Mucosa of rectum (tissue), 2 donors: ENCODE data around the gene ADAMTS10.

Source experiments
- H3K27ac ChIP-seq, 2 donors: one replicate each; pipeline ENCODE4 v1.7.0; 2013; ENCODE audit warnings: inconsistent platforms in 2 of 2, low read depth in 2 of 2, low read length in 2 of 2
- H3K27me3 ChIP-seq, 2 donors: one replicate each; pipeline ENCODE4 v1.7.0; 2013; ENCODE audit warnings: low read length in 2 of 2; ENCODE audit not compliant: control insufficient read depth in 2 of 2, insufficient read depth in 2 of 2
- H3K36me3 ChIP-seq, 2 donors: one replicate each; pipeline ENCODE4 v1.7.0; 2013; ENCODE audit warnings: low read length in 2 of 2; ENCODE audit not compliant: control insufficient read depth in 2 of 2, insufficient read depth in 2 of 2
- H3K4me1 ChIP-seq, 2 donors: one replicate each; pipeline ENCODE4 v1.7.0; 2013; ENCODE audit warnings: low read length in 2 of 2, mild to moderate bottlenecking in 1 of 2; ENCODE audit not compliant: control insufficient read depth in 2 of 2, insufficient read depth in 2 of 2
- H3K4me3 ChIP-seq, 2 donors: one replicate each; pipeline ENCODE4 v1.7.0; 2013; ENCODE audit warnings: low read length in 2 of 2
- H3K9ac ChIP-seq, 2 donors: one replicate each; pipeline ENCODE4 v1.7.0; 2013; ENCODE audit warnings: low read length in 2 of 2, low read depth in 1 of 2, mild to moderate bottlenecking in 1 of 2
- H3K9me3 ChIP-seq, 2 donors: one replicate each; pipeline ENCODE4 v1.7.0; 2013; ENCODE audit warnings: low read length in 2 of 2; ENCODE audit not compliant: control insufficient read depth in 2 of 2
- donor health status: healthy.
- donor health status: Normal muscosa, but diverticular disease.

Gene ADAMTS10

DNA sequence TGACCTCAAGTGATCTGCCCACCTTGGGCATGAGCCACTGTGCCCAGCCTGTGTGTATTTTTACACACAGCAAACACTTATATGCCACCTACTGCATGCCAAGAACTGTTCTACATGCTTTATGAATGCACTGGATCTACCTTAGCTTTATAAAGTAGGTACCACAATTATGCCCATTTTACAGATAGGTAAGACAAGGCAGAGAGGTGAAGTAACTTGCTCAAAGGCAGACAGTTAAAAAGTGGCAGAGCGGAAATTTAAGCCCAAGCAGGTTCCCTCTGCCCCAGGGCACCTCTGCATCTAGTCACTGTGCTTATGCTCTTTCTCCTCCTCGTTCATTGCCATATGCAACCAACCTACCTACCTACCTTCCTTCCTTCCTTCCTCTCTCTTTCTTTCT is 10.5 kb downstream of the ADAMTS10 start:
- Histone ChIP-seq H3K9ac (no peak overlapping the region), H3K27me3 (no peaks in the 10 kb centered on the region), H3K4me3 (no peak overlapping the region), H3K27ac (no peak overlapping the region), H3K9me3 (no peaks in the 10 kb centered on the region), H3K4me1 (no peaks in the 10 kb centered on the region), H3K36me3 (peaks cover 3 to 7% of the 10 kb centered on the region in 2 donors)

DNA sequence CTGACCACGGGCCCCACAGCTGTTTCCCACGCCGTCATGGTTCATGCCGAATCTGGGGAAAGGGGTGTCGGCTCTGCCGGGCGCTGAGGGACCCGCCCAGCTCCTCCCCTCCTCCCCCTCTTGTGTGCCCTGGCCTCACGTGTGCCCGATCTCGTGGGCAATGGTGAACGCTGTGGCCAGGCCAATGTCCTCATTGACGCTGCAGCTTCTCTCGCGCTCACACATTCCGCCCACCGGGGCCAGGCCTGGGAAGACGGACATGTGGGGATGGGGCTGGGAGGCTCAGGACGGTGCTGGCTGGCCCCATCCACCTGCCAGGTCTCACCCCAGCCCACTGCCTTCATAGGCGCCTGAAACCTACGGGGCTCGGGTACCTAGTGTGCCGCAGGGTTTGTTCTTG is 14.3 kb downstream of the ADAMTS10 start:
- Histone ChIP-seq H3K9me3 (peaks cover 4 to 5% of the 10 kb centered on the region in 2 donors), H3K4me3 (no peak overlapping the region), H3K36me3 (peaks cover 0 to 3% of the 10 kb centered on the region in 2 donors), H3K27me3 (no peaks in the 10 kb centered on the region), H3K27ac (no peak overlapping the region), H3K9ac (no peak overlapping the region), H3K4me1 (peaks cover 4 to 6% of the 10 kb centered on the region in 2 donors)

DNA sequence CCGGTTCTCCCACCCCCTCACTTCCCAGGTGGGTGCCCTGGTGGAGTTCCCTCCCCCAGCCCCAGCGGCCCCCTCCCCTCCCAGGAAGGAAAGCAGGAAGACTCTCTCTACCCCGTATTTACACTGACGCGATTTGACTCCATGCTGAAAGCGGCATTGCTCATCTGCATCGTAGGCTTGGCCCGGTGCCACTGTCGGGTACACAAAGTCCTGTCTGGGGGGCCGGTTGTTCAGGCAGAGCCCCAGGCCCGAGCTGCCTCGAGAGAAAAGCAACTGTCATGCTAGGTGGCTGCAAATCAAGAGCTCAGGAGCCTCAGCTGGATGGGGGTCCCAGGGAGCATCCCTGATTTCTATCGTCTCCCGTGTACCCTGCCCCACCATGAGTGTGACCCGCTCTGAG is 14.9 kb downstream of the ADAMTS10 start:
- H3K27me3 ChIP-seq, result no peaks in the 10 kb centered on the region
- peaks cover 4 to 6% of the 10 kb centered on the region in 2 donors for H3K4me1 ChIP-seq
- H3K4me3 ChIP-seq, result no peak overlapping the region
- no peak overlapping the region for H3K9ac ChIP-seq
- H3K36me3 ChIP-seq, result peaks cover 0 to 3% of the 10 kb centered on the region in 2 donors
- H3K9me3 ChIP-seq, result peaks cover 4 to 5% of the 10 kb centered on the region in 2 donors
- no peak overlapping the region for H3K27ac ChIP-seq

DNA sequence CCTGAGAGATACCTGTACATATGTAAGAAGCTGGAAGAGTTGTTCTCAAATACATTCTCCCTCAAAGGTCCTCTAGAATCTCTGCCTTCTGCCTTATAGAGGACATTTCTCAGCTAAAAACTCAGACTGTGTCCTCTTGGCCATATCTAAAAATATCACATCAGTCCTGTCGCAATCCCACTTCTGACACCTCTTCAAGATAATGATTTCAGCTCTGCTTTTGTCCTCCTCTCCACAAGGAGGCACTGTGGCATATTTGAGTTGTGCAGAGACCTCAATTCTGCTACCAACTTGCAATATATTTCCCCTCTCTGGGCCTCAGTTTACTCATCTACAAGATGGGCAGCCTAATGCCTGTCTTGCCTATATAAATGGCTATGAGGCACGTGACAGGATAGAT is 16.6 kb downstream of the ADAMTS10 start:
- peaks cover 0 to 3% of the 10 kb centered on the region in 2 donors for H3K36me3 ChIP-seq
- H3K27me3 ChIP-seq, result no peaks in the 10 kb centered on the region
- no peak overlapping the region for H3K9ac ChIP-seq
- peaks cover 4 to 6% of the 10 kb centered on the region in 2 donors for H3K4me1 ChIP-seq
- no peak overlapping the region for H3K27ac ChIP-seq
- H3K9me3 ChIP-seq, result peaks cover 4 to 5% of the 10 kb centered on the region in 2 donors
- H3K4me3 ChIP-seq, result no peak overlapping the region

DNA sequence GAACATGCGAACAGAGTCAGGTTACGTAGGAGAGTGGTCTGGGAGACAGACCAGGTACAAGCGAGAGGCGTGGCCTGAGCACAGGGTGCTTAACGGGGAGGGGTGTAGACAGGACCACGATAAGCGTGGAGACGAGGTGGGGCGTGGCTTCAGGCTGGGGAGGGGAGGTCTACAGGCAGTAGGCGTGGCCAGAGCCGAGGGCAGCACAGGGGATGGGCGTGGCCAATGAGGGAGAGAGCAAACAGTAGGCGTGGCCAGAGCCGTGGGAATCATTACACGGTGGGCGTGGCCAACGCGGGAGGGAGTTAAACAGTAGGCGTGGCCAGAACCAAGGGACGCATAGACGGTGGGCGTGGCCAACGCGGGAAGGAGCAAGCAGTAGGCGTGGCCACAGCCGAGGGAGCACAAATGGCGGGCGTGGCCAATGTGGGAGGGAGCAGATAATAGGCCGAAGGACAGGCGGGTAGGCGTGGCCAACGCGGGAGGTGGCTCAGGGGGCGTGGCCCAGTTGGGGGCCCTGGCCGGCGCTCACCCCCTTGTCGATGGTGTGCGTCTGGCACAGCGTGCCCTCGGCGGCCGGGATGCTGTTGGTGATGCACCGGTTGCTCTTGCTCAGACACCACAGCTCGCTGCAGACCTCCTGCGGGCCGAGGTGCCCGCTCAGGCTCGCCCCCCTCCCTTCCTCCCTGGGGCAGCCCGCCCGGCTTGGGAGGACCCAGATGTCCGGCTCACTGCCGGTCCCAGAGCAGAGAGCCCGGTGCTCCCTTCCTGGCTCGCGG is 18.1 kb downstream of the ADAMTS10 start:
- no peak overlapping the region for H3K27ac ChIP-seq

DNA sequence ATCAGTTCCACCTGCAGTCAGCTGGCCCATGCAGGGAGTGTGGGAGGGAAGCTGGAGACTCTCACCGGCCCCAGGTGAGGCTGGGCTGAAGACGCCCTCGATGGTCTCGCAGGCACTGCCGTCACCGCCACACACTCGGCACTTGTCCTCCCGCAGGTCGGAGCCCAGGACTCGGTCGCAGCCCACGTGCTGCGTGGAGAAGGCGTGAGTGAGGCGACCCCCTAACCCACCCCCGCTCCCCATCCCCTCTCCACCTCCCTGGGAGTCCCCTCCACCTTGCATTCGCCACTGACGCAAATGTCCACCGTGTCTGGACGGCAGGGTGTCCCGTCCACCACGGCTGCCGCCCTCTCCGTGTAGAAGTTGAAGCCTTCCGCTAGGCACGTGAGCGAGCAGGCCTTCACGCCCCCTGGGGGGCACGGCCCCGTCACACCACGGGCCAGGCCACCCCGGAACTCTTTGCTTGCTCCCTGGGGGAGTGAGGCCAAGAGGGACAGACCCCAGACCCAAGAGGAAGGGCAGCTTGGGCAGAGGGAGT is 21.3 kb downstream of the ADAMTS10 start:
- Histone ChIP-seq H3K4me1 (peaks cover 4 to 6% of the 10 kb centered on the region in 2 donors), H3K4me3 (no peak overlapping the region), H3K36me3 (no peaks in the 10 kb centered on the region), H3K27ac (no peak overlapping the region), H3K9me3 (peaks cover 4 to 5% of the 10 kb centered on the region in 2 donors), H3K27me3 (no peaks in the 10 kb centered on the region), H3K9ac (no peak overlapping the region)

More for the DNA sequence above, 18.1 kb downstream of the ADAMTS10 start:
- Histone ChIP-seq H3K36me3 (peaks cover 0 to 3% of the 10 kb centered on the region in 2 donors), H3K9me3 (peaks cover 4 to 5% of the 10 kb centered on the region in 2 donors), H3K4me3 (peak overlapping the region; percentile 20 to 65), H3K9ac (peak overlapping the region in 1 of 2 donors; percentile 0), H3K4me1 (peaks cover 4 to 6% of the 10 kb centered on the region in 2 donors), H3K27me3 (no peaks in the 10 kb centered on the region)

DNA sequence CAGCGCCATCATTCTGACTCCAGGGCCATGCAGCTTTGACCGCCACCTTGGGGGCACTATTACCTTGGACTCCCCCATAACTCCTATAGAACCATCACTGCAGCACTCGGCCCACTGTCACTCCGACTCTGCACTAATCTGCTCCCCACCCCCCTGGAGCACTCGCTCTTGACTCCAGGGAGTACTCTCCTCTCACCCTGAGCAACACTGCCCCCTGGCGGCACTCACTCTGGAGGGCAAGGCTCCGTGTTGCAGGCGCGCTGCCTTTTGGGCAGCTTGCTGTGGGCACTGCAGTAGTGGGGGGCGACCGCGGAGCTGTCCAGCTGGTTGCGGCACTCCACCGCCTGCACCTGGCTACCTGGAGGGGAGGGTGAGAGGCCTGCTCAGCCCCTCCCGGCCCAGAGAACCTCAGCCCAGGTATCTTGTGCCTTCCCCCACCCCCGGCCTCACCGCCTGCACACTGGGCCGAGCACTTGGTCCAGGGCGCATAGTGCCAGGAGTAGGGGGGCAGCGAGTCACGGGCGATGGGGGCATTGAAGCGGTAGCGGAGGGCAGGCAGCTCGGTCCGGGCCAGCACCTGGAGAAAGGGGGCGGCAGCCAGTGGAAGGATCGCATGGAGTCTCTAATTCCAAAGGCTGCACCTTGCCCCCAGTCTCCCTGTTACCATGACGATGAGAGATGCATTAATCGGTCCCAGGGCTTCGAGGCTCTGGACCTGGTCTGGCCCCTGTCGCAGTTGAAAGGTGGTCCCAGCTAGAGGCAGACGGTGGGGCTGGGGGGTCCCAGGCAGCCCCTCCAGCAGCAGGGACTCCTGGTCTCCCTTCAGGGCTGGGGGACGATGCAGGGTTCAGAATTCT is 24.4 kb downstream of the ADAMTS10 start:
- Histone ChIP-seq H3K27ac (no peak overlapping the region), H3K9me3 (no peaks in the 10 kb centered on the region), H3K27me3 (no peaks in the 10 kb centered on the region), H3K9ac (no peak overlapping the region), H3K4me3 (no peak overlapping the region), H3K36me3 (no peaks in the 10 kb centered on the region), H3K4me1 (no peaks in the 10 kb centered on the region)

DNA sequence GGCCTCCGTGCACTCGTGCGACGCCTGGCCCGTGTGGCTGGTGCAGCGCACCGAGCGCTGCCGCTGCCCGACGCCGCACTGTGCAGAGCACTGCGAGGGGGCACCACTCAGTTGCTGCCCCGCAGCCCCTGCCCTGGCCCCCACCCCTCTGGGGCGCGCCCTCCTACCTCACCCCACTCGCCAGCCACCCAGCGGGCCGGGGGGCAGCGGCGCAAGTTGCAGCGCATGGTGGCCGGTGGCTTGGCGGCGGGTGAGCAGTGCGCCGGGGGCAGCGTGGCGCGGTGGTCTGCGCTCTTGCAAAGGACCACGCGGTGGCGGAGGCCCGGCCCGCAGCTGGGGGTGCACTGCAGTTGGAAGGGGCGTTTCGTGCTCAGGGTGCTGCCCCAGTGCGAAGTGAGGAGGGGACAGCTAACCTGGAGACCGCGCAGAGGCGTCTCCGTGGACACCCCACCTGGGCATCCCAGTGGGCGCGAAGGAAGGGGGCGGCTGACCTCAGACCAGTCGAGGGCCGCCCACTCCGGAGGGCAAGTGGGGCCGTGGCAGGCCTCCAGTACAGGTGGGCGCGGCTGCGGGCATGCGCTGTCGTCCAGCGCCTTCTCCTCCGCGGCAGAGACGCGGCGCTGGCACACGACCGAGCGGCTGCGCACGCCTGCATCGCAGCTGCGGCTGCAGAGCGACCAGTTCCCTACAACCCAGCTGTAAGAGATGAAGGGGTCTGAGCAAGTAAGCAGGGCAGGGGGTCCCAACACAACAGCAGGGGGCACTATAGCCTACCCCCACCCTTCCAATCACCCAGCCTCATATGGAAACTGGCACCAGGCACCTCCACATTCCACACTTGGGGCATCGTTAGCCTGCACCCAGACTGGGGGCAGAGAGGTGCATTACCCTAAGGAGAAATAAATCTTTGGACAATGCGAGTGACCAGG is 25.3 kb downstream of the ADAMTS10 start:
- no peaks in the 10 kb centered on the region for H3K9me3 ChIP-seq

DNA sequence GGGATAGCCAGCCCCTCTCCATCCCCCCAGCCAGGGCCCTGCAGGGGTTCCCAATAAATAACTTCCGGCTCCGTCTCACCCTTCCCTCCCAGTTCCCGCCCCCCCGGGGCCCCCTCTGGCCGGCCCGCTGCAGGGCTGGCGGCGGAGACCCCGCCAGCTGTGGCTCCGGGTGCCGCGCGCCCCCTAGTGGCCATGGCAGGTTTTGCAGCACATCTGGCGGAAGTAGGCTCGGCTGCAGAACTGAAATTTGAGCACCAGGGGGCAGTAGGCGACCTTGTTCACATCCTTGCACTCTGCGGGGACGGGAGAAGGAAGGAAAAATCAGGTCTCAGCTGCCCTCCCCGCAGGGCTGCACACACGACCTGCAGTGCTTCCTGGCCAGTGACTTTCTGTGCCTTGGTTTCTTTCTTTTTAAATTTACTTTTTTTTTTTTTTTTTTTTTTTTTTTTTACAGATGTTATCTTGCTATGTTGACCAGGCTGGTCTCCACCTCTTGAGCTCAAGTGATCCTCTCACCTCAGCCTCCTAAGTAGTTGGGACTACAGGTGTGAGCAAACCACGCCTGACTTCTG is 29.7 kb downstream of the ADAMTS10 start:
- H3K9ac ChIP-seq, result no peak overlapping the region
- H3K9me3 ChIP-seq, result no peaks in the 10 kb centered on the region
- H3K27ac ChIP-seq, result no peak overlapping the region
- H3K36me3 ChIP-seq, result no peaks in the 10 kb centered on the region
- no peak overlapping the region for H3K4me3 ChIP-seq
- H3K4me1 ChIP-seq, result peaks cover 3 to 12% of the 10 kb centered on the region in 2 donors
- H3K27me3 ChIP-seq, result no peaks in the 10 kb centered on the region

More for the DNA sequence above, 25.3 kb downstream of the ADAMTS10 start:
- no peaks in the 10 kb centered on the region for H3K36me3 ChIP-seq
- no peaks in the 10 kb centered on the region for H3K4me1 ChIP-seq
- H3K9ac ChIP-seq, result no peak overlapping the region
- H3K4me3 ChIP-seq, result no peak overlapping the region
- H3K27me3 ChIP-seq, result no peaks in the 10 kb centered on the region
- H3K27ac ChIP-seq, result no peak overlapping the region
